K562 (cell line): ENCODE measurements around the gene KMO. TPM values are rescaled to one million over a fixed set of nuclear protein-coding genes. Genes with fewer than 3 reads are reported as not detected.
A peak's percentile ranks its signal among the peaks of the same experiment; 100 is the strongest.

ENCODE experiments used
- ATF7 ChIP-seq: fragments of 450-650 bp; IDR thresholded peaks from 2 replicates; pipeline ENCODE4 v1.7.1; 2014; ENCODE audit warnings: mild to moderate bottlenecking, moderate library complexity
- DPF2 ChIP-seq: fragments of 450-650 bp; IDR thresholded peaks from 2 replicates; pipeline ENCODE4 v1.6.1; 2016
- EZH2 ChIP-seq: IDR thresholded peaks from 2 replicates; pipeline ENCODE4 v1.6.1; 2012; ENCODE audit warnings: low read depth, mild to moderate bottlenecking, inconsistent platforms, low read length, borderline replicate concordance
- KLF6 ChIP-seq: fragments of 250-450 bp; sonication (Bioruptor Pico); IDR thresholded peaks from 2 replicates; pipeline ENCODE4 v1.4.0; 2020; ENCODE audit warnings: mild to moderate bottlenecking, moderate library complexity, borderline replicate concordance
- LARP7 ChIP-seq: fragments of 450-650 bp; IDR thresholded peaks from 2 replicates; pipeline ENCODE4 v1.6.1; 2016
- MTA1 ChIP-seq: fragments of 450-650 bp; IDR thresholded peaks from 2 replicates; pipeline ENCODE4 v1.6.1; 2017; ENCODE audit warnings: borderline replicate concordance
- MTA2 ChIP-seq: fragments of 450-650 bp; IDR thresholded peaks from 2 replicates; pipeline ENCODE4 v1.6.1; 2016; ENCODE audit warnings: low read depth
- MTF1 ChIP-seq: fragments of 250-450 bp; sonication (Bioruptor Pico); IDR thresholded peaks from 2 replicates; pipeline ENCODE4 v1.9.0; 2021; ENCODE audit warnings: moderate library complexity, mild to moderate bottlenecking, inconsistent platforms, borderline replicate concordance
- MYBL2 ChIP-seq, 2 experiments: fragments of 450-650 bp in 1 of 2; sonication (generic) in 1 of 2; formaldehyde crosslinking in 1 of 2; IDR thresholded peaks; 2 replicates each; pipeline versions ENCODE4 v1.6.1 to v1.8.1; 2017 to 2022; ENCODE audit warnings: borderline replicate concordance in 1 of 2, inconsistent platforms in 1 of 2, low read depth in 1 of 2, mild to moderate bottlenecking in 1 of 2, missing genetic modification reagents in 1 of 2, moderate library complexity in 1 of 2
- OTX1 ChIP-seq: fragments of 450-650 bp; formaldehyde crosslinking; IDR thresholded peaks from 2 replicates; pipeline ENCODE4 v1.4.0; 2022; ENCODE audit warnings: mild to moderate bottlenecking
- RBM39 ChIP-seq: fragments of 200-400 bp; formaldehyde crosslinking; optimal IDR thresholded peaks from 2 replicates; pipeline ENCODE3; 2018; ENCODE audit warnings: low read depth, low read length
- RFX5 ChIP-seq: IDR thresholded peaks from 2 replicates; pipeline ENCODE4 v1.6.1; 2011; ENCODE audit warnings: low read depth, mild to moderate bottlenecking, improper control_type of control experiment, low read length
- TCF3 ChIP-seq: sonication (generic); formaldehyde crosslinking; IDR thresholded peaks from 2 replicates; pipeline ENCODE4 v1.4.0; 2020; ENCODE audit warnings: mild to moderate bottlenecking, missing genetic modification reagents
- THRAP3 ChIP-seq: fragments of 450-650 bp; IDR thresholded peaks from 2 replicates; pipeline ENCODE4 v1.6.1; 2016; ENCODE audit warnings: mild to moderate bottlenecking, inconsistent platforms, borderline replicate concordance
- UBTF ChIP-seq, 2 experiments: IDR thresholded peaks; 2 replicates each; pipeline ENCODE4 v1.6.1; 2012; ENCODE audit warnings: improper control_type of control experiment in 2 of 2, low read depth in 2 of 2, low read length in 2 of 2, borderline replicate concordance in 1 of 2
- ZNF165 ChIP-seq: fragments of 250-450 bp; sonication (Bioruptor Pico); IDR thresholded peaks from 2 replicates; pipeline ENCODE4 v1.4.0; 2020; ENCODE audit warnings: borderline replicate concordance
- ZNF316 ChIP-seq: fragments of 450-650 bp; IDR thresholded peaks from 2 replicates; pipeline ENCODE4 v1.6.1; 2016
- ZNF444 ChIP-seq: fragments of 250-450 bp; sonication (Bioruptor Pico); IDR thresholded peaks from 2 replicates; pipeline ENCODE4 v1.4.0; 2020; ENCODE audit warnings: mild to moderate bottlenecking, moderate library complexity
- ZNF512 ChIP-seq: IDR thresholded peaks from 2 replicates; pipeline ENCODE4 v1.6.1; 2016; ENCODE audit warnings: missing genetic modification characterization, missing compliant biosample characterization
- polyA plus RNA-seq, 8 experiments: library from polyadenylated mRNA; depleted of rRNA in 4 of 8; stranded (reverse) in 5 of 8; unstranded in 3 of 8; fragments of >200 nt; fragmentation: Nextera tagmentation in 2 of 8; fragmentation: Illumina TruSeq in 1 of 8; extraction: Ambion mirVana in 2 of 8; extraction: Trizol in 1 of 8; gene quantifications; 2 replicates each; pipeline versions ENCODE4 v1.2.1 to v1.2.3, GENCODE V29; 2011 to 2014; ENCODE audit warnings: inconsistent platforms in 1 of 8, missing spikeins in 1 of 8
- total RNA-seq, 7 experiments: library from RNA; depleted of rRNA in 6 of 7; stranded (reverse); fragments of >200 nt in 6 of 7; fragmentation: Illumina TruSeq in 2 of 7; extraction: Trizol in 2 of 7; gene quantifications; 2 replicates each; pipeline versions ENCODE4 v1.2.1 to v1.2.3, GENCODE V29; 2011 to 2021; ENCODE audit warnings: low replicate concordance in 1 of 7
- TF ChIP-seq, protein P1 (sequence below): fragments of 450-650 bp; formaldehyde crosslinking; conservative IDR thresholded peaks from 2 replicates; pipeline ENCODE4 v1.4.0; 2022; ENCODE audit warnings: mild to moderate bottlenecking, missing genetic modification characterization
- TF ChIP-seq, protein P2 (sequence below): fragments of 450-650 bp; formaldehyde crosslinking; IDR thresholded peaks from 2 replicates; pipeline ENCODE4 v1.4.0; 2022; ENCODE audit warnings: missing genetic modification characterization
- TF ChIP-seq, protein P3 (sequence below): fragments of 450-650 bp; formaldehyde crosslinking; IDR thresholded peaks from 2 replicates; pipeline ENCODE4 v1.4.0; 2022; ENCODE audit warnings: missing genetic modification characterization

KMO gene
- total and polyA plus RNA-seq, 9 of the 15 experiments (the other 6 are each of a cell fraction or from before 2014, with no cell fraction given) = 0.01 to 0.11 (median 0.01) TPM; not detected in 6

DNA sequence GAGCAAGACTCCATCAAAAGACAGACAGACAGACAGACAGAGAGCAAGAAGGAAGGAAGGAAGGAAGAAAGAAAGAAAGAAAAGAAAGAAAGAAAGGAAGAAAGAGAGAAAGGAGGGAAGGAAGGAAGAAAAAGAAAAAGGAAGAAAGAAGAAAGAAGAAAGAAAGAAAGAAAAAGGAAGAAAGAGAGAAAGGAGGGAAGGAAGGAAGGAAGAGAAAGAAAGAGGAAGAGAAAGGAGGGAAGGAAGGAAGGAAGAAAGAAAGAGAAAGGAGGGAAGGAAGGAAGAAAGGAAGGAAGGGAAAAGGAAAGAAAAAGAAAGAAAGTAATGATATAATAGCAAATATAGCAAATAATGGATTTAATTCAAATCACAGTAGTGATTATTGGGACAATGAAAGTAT lies 75.3 kb downstream of the KMO start (continued):
- 0 out of 2 replicates have a peak, but pooled peaks have one; percentile 32 for TF ChIP-seq ZNF316
- TF ChIP-seq ZNF444 (CRISPR knock-in tag) = no peak
- TF ChIP-seq, protein P1, sequence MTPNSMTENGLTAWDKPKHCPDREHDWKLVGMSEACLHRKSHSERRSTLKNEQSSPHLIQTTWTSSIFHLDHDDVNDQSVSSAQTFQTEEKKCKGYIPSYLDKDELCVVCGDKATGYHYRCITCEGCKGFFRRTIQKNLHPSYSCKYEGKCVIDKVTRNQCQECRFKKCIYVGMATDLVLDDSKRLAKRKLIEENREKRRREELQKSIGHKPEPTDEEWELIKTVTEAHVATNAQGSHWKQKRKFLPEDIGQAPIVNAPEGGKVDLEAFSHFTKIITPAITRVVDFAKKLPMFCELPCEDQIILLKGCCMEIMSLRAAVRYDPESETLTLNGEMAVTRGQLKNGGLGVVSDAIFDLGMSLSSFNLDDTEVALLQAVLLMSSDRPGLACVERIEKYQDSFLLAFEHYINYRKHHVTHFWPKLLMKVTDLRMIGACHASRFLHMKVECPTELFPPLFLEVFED (CRISPR knock-in tag) = peak; percentile 90
- no peak for TF ChIP-seq UBTF (IDR thresholded peaks at IDR 0.05; ENCODE audit: borderline replicate concordance in 1 of 2, low read depth in 2 of 2, low read length in 2 of 2)
- TF ChIP-seq RFX5 = no peak
- TF ChIP-seq EZH2 = no peak
- TF ChIP-seq RBM39 = no peak
- no peak for TF ChIP-seq MTF1 (CRISPR knock-in tag)
- TF ChIP-seq ATF7 = no peak
- TF ChIP-seq ZNF512 = peak; percentile 99
- TF ChIP-seq KLF6 (CRISPR knock-in tag) = no peak
- TF ChIP-seq, protein P2, sequence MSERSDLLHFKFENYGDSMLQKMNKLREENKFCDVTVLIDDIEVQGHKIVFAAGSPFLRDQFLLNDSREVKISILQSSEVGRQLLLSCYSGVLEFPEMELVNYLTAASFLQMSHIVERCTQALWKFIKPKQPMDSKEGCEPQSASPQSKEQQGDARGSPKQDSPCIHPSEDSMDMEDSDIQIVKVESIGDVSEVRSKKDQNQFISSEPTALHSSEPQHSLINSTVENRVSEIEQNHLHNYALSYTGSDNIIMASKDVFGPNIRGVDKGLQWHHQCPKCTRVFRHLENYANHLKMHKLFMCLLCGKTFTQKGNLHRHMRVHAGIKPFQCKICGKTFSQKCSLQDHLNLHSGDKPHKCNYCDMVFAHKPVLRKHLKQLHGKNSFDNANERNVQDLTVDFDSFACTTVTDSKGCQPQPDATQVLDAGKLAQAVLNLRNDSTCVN (CRISPR knock-in tag) = peak; percentile 90; the same call in 1 of the 2 replicates
- peak; percentile 70 for TF ChIP-seq OTX1 (CRISPR knock-in tag)
- TF ChIP-seq MTA1 = 0 out of 2 replicates have a peak, but pooled peaks have one; percentile 45
- no peak for TF ChIP-seq TCF3 (CRISPR knock-in tag)
- TF ChIP-seq, protein P3, sequence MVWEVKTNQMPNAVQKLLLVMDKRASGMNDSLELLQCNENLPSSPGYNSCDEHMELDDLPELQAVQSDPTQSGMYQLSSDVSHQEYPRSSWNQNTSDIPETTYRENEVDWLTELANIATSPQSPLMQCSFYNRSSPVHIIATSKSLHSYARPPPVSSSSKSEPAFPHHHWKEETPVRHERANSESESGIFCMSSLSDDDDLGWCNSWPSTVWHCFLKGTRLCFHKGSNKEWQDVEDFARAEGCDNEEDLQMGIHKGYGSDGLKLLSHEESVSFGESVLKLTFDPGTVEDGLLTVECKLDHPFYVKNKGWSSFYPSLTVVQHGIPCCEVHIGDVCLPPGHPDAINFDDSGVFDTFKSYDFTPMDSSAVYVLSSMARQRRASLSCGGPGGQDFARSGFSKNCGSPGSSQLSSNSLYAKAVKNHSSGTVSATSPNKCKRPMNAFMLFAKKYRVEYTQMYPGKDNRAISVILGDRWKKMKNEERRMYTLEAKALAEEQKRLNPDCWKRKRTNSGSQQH (CRISPR knock-in tag) = peak; percentile 60; the same call in 1 of the 2 replicates
- no peak for TF ChIP-seq DPF2
- TF ChIP-seq MTA2 = 0 out of 2 replicates have a peak, but pooled peaks have one; percentile 29
- peak; percentile 78; the same call in 1 of the 2 replicates for TF ChIP-seq THRAP3
- no peak for TF ChIP-seq ZNF165
- TF ChIP-seq MYBL2 (IDR thresholded peaks at IDR 0.05; ENCODE audit: low read depth) = 0 out of 2 replicates have a peak, but pooled peaks have one; percentile 23
- no peak for TF ChIP-seq MYBL2 (CRISPR knock-in tag; IDR thresholded peaks at IDR 0.05; ENCODE audit: borderline replicate concordance)
- peak; percentile 77 for TF ChIP-seq LARP7
